Measurements from ENCODE around the gene PCDHGA7. TPM values are rescaled to one million over a fixed set of nuclear protein-coding genes. Genes with fewer than 3 reads are reported as not detected.
"Not testable (repeated sequence)": the region's sequence is repeated elsewhere in the genome, so short reads cannot be mapped to it uniquely, and the experiment has no call there.

Gene PCDHGA7
- total RNA-seq, 1 donor from 2014 or later: 0.99 TPM

DNA sequence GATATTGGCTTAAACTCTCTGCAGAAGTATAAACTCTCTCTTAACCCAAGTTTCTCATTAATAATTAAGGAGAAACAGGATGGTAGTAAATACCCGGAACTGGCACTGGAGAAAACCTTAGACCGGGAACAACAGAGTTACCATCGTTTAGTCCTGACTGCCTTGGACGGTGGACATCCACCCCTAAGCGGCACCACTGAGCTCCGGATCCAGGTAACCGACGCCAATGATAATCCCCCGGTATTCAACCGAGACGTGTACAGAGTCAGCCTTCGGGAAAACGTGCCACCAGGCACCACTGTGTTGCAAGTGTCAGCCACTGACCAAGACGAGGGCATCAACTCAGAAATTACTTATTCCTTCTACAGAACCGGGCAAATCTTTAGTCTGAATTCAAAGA, 16.1 kb downstream of the PCDHGA7 start:
- DNase-seq (ENCODE audit: low read depth in 2 of 2): no peak

DNA sequence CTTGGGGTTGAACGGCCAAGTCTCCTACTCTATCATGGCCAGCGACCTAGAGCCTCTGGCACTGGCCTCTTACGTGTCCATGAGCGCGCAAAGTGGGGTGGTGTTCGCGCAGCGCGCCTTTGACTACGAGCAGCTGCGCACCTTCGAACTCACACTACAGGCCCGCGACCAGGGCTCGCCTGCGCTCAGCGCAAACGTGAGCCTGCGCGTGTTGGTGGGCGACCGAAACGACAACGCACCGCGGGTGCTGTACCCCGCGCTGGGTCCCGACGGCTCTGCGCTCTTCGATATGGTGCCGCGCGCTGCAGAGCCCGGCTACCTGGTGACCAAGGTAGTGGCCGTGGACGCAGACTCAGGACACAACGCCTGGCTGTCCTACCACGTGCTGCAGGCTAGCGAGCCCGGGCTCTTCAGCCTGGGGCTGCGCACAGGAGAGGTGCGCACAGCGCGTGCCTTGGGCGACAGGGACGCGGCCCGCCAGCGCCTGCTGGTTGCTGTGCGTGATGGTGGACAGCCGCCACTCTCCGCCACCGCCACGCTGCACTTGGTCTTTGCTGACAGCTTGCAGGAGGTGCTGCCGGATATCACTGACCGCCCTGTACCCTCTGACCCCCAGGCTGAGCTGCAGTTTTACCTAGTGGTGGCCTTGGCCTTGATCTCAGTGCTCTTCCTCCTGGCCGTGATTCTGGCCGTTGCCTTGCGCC, 17.2 kb downstream of the PCDHGA7 start:
- no peak for DNase-seq (ENCODE audit: low read depth in 2 of 2)

DNA sequence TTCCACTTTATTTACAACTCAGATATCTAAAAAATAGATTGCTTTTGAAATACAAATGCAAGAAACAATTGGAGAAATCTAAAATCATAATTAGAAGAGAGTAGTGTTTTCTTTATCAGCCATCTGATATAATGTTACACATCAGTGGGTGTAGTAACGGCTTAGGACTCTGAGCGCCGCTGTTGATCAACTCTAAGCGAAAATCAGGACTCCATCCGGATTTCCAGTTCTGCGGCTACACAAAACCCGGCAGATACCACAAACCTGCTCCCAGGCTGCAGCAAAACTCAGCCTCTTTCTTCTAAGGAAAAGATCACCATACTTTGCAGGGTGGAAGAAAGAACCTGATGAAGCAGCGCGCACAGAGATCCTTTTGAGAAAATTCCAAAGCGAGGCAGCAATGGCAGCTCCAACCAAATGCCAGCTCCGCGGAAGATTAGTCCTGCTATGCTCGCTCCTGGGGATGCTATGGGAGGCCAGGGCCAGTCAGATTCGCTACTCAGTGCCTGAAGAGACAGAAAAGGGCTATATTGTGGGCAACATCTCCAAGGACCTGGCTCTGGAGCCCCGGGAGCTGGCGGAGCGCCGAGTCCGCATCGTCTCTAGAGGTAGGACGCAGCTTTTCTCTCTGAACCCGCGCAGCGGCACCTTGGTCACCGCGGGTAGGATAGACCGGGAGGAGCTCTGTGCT, 20.2 kb downstream of the PCDHGA7 start, which contains the start of gene PCDHGA9:
Gene PCDHGA9 (plus strand): TSS at position 226 of the 691 bp plus-strand sequence. CDS start 175 bp downstream, at position 401.
- DNase-seq (ENCODE audit: low read depth in 2 of 2): peak; percentile 35 to 45

DNA sequence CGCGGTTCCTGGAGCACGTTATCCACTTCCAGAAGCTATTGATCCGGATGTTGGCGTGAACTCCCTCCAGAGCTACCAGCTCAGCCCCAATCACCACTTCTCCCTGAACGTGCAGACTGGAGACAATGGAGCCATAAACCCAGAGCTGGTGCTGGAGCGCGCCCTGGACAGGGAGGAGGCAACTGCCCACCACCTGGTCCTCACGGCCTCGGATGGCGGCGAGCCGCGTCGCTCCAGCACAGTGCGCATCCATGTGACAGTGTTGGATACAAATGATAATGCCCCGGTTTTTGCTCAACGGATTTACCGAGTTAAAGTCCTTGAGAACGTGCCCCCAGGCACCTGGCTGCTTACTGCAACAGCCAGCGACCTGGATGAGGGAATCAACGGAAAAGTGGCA, 20.8 kb downstream of the PCDHGA7 start:
- DNase-seq (ENCODE audit: low read depth in 2 of 2): no peak

DNA sequence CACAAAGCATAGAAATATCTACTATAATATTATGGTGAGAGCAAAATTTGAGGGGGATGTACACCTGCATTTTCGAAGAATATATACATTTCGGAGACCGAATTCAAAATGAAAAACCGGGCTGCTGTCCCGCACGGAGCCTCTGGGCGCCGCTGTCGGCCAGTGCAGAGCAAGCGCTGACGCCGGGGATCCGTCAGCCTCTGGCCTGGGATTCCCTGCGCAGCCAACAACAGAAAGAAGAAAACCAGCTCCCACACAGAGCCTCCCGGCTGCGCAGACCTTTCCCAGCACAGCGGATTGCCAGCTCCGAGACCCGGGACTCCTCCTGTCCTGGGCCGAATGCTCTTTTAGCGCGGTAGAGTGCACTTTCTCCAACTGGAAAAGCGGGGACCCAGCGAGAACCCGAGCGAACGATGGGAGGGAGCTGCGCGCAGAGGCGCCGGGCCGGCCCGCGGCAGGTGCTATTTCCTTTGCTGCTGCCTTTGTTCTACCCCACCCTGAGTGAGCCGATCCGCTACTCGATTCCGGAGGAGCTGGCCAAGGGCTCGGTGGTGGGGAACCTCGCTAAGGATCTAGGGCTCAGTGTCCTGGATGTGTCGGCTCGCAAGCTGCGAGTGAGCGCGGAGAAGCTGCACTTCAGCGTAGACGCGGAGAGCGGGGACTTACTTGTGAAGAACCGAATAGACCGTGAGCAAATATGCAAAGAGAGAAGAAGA, 25.4 kb downstream of the PCDHGA7 start, which contains the start of gene PCDHGB6:
Gene PCDHGB6 (plus strand): TSS at position 232 of the 716 bp plus-strand sequence. CDS start 182 bp downstream, at position 414.
- DNase-seq (ENCODE audit: low read depth in 2 of 2): peak; percentile 50 to 67

DNA sequence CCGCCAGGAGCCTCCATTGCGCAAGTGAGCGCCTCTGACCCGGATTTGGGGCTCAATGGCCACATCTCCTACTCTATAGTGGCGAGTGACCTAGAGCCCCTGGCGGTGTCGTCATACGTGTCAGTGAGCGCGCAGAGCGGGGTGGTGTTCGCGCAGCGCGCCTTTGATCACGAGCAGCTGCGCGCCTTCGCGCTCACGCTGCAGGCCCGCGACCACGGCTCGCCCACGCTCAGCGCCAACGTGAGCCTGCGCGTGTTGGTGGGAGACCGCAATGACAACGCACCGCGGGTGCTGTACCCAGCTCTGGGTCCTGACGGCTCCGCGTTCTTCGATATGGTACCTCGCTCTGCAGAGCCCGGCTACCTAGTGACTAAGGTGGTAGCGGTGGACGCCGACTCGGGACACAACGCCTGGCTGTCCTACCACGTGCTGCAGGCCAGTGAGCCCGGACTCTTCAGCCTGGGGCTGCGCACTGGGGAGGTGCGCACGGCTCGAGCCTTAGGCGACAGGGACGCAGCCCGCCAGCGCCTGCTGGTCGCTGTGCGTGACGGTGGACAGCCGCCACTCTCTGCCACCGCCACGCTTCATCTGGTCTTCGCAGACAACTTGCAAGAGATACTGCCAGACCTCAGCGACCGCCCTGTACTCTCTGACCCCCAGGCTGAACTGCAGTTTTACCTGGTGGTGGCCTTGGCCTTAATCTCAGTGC, 27.2 kb downstream of the PCDHGA7 start:
- no peak for DNase-seq (ENCODE audit: low read depth in 2 of 2)

DNA sequence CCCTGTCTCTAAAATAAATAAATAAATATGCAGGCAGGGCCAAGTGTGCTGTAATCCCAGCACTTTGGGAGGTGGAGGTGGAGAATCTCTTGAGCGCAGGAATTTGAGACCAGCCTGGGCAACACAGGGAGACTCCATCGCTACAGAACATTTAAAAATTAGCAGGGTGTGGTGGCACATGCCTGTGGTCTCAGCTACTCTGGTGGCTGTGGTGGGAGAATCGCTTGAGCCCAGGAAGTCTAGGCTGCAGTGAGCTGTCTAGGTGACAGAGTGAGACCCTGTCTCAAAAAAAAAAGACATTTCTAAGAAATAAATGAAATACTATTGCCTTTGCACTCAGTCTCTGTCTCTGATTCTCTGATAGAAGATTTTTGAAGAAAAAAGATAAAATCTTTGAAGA, 29.0 kb downstream of the PCDHGA7 start:
- no peak for DNase-seq (ENCODE audit: low read depth in 2 of 2)

GRCh38 chr5:141412854-141413539, 30.5 kb downstream of the PCDHGA7 start, which contains the start of gene PCDHGA10:
Gene PCDHGA10, plus strand, starts transcription at chr5:141412987. Its CDS starts 189 bp downstream, at chr5:141413176.
- DNase-seq (ENCODE audit: low read depth in 2 of 2): peak; percentile 78 to 79

- DNase-seq (ENCODE audit: low read depth in 2 of 2): no peak
These were observed 31.1 kb downstream of the PCDHGA7 start for GRCh38 chr5:141413540-141414069.

DNA sequence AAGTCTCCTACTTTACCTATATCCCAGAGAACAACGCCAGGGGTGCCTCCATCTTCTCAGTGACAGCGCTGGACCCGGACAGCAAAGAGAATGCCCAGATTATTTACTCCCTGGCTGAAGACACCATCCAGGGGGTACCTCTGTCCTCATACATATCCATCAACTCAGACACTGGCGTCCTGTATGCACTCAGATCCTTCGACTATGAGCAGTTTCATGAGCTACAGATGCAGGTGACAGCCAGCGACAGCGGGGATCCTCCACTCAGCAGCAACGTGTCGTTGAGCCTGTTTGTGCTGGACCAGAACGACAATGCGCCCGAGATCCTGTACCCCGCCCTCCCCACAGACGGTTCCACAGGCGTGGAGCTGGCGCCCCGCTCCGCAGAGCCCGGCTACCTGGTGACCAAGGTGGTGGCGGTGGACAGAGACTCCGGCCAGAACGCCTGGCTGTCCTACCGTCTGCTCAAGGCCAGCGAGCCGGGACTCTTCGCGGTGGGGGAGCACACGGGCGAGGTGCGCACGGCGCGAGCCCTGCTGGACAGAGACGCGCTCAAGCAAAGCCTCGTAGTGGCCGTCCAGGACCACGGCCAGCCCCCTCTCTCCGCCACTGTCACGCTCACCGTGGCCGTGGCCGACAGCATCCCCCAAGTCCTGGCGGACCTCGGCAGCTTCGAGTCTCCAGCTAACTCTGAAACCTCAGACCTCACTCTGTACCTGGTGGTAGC, 32.2 kb downstream of the PCDHGA7 start:
- DNase-seq (ENCODE audit: low read depth in 2 of 2): not testable (repeated sequence)

- DNase-seq (ENCODE audit: low read depth in 2 of 2): not testable (repeated sequence)
These were observed 32.7 kb downstream of the PCDHGA7 start for GRCh38 chr5:141415275-141415618.

GRCh38 chr5:141417494-141418172, 35.1 kb downstream of the PCDHGA7 start, which contains the start of gene PCDHGB7:
Gene PCDHGB7, plus strand, starts transcription at chr5:141417677. Its CDS starts 183 bp downstream, at chr5:141417860.
- DNase-seq (ENCODE audit: low read depth in 2 of 2): peak; percentile 85 to 89

DNA sequence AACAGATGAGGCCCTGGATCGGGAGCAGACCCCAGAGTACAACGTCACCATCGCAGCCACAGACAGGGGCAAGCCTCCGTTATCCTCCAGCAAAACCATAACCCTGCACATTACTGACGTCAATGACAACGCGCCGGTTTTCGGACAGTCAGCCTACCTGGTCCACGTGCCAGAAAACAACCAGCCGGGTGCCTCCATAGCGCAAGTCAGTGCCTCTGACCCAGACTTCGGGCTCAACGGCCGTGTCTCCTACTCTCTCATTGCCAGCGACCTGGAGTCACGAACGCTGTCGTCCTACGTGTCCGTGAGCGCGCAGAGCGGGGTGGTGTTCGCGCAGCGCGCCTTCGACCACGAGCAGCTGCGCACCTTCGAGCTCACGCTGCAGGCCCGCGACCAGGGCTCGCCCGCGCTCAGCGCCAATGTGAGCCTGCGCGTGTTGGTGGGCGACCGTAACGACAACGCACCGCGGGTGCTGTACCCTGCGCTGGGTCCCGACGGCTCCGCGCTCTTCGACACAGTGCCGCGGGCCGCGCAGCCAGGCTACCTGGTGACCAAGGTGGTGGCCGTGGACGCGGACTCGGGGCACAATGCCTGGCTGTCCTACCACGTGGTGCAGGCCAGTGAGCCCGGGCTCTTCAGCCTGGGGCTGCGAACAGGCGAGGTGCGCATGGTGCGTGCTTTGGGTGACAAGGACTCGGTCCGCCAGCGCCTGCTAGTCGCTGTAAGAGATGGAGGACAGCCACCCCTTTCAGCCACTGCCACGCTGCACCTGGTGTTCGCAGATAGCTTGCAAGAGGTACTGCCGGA, 36.7 kb downstream of the PCDHGA7 start:
- DNase-seq (ENCODE audit: low read depth in 2 of 2): no peak

DNA sequence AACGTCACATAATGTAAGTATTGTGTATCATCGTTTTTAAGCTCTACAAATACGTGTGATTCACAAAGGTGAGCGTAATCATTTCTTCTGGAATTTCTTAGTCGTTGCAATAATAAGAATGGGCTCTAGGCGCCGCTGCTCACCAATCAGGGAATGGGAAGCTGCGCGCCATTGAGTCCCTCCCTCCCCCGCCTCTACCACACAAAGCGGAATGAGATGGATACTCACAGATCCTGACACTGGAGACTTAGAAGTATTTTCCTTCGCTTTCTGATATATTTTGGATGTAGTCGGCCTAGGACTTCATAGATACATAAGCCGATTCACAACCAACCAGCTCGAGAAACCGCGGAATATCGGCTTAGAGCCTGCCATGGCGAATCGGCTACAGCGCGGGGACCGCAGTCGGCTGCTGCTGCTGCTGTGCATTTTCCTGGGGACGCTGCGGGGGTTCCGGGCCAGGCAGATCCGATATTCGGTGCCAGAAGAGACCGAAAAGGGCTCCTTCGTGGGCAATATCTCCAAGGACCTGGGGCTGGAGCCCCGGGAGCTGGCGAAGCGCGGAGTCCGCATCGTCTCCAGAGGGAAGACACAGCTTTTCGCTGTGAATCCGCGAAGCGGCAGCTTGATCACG, 38.4 kb downstream of the PCDHGA7 start, which contains the start of gene PCDHGA11:
Gene PCDHGA11 (plus strand): TSS at position 197 of the 634 bp plus-strand sequence. CDS start 177 bp downstream, at position 374.
- DNase-seq (ENCODE audit: low read depth in 2 of 2): peak; percentile 54 to 72

DNA sequence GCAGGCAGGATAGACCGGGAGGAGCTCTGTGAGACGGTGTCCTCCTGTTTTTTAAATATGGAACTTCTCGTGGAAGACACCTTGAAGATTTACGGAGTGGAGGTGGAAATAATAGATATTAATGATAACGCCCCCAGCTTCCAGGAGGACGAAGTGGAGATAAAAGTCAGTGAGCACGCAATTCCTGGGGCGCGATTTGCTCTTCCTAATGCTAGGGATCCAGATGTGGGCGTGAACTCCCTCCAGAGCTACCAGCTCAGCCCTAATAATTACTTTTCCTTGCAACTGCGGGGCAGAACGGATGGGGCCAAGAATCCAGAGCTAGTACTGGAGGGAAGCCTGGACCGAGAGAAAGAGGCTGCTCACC, 38.9 kb downstream of the PCDHGA7 start:
- no peak for DNase-seq (ENCODE audit: low read depth in 2 of 2)

- no peak for DNase-seq (ENCODE audit: low read depth in 2 of 2)
These were observed 40.3 kb downstream of the PCDHGA7 start for GRCh38 chr5:141422742-141423291.

- DNase-seq (ENCODE audit: low read depth in 2 of 2): no peak
These were observed 45.4 kb downstream of the PCDHGA7 start for GRCh38 chr5:141427783-141428426.

Data from lung microvascular endothelial cell (primary cell).